Peyer's patch (tissue), 4 donors: ENCODE measurements around the gene MTMR6. TPM values are rescaled to one million over a fixed set of nuclear protein-coding genes. Genes with fewer than 3 reads are reported as not detected.
A peak's percentile ranks its signal among the peaks of the same experiment; 100 is the strongest.

Experiments
- DNase-seq, 3 donors: peaks; one replicate each; pipeline ENCODE4 v3.0.0-alpha.2; 2017 to 2019
- H3K27ac ChIP-seq, 4 donors: fragments of 200-600 bp; sonication (generic); one replicate each; pipeline ENCODE4 v1.5.1; 2016 to 2019
- H3K27me3 ChIP-seq, 2 donors: fragments of 200-600 bp; sonication (generic); one replicate each; pipeline ENCODE4 v1.5.1; 2019
- H3K36me3 ChIP-seq, 3 donors: fragments of 200-600 bp; sonication (generic); one replicate each; pipeline ENCODE4 v1.5.1; 2016 to 2019
- H3K4me1 ChIP-seq, 4 donors: fragments of 200-600 bp; sonication (generic); one replicate each; pipeline ENCODE4 v1.5.1; 2016 to 2019
- H3K4me3 ChIP-seq, 4 donors: fragments of 200-600 bp; sonication (generic); 1 replicate in 3 of 4; 2 replicates in 1 of 4; pipeline ENCODE4 v1.5.1; 2016 to 2019; ENCODE audit warnings: mild to moderate bottlenecking in 1 of 4
- H3K9me3 ChIP-seq, 4 donors: fragments of 200-600 bp; sonication (generic); one replicate each; pipeline ENCODE4 v1.5.1; 2016 to 2019; ENCODE audit warnings: mild to moderate bottlenecking in 1 of 4
- POLR2A ChIP-seq, 2 donors: fragments of 450-650 bp; IDR thresholded peaks; one replicate each; pipeline ENCODE4 v1.5.1; 2017; ENCODE audit warnings: antibody characterized with exemption in 2 of 2, mild to moderate bottlenecking in 2 of 2, moderate library complexity in 2 of 2
- total RNA-seq, 4 donors: library from RNA; depleted of rRNA; stranded (reverse); fragments of >200 nt; gene quantifications; one replicate each; pipeline ENCODE4 v1.1.0, GENCODE V29; 2016
- TF ChIP-seq, protein P1 (sequence below), 6 experiments: fragments of 450-650 bp in 4 of 6; fragments of 200-600 bp in 2 of 6; sonication (generic) in 1 of 6; IDR thresholded peaks; one replicate each; pipeline ENCODE4 v1.5.1; 2017 to 2019; ENCODE audit warnings: antibody characterized with exemption in 6 of 6, mild to moderate bottlenecking in 3 of 6, moderate library complexity in 1 of 6

Gene MTMR6
- total RNA-seq, 4 donors from 2014 or later: 6.4 to 14.9 (median 10.6) TPM

DNA sequence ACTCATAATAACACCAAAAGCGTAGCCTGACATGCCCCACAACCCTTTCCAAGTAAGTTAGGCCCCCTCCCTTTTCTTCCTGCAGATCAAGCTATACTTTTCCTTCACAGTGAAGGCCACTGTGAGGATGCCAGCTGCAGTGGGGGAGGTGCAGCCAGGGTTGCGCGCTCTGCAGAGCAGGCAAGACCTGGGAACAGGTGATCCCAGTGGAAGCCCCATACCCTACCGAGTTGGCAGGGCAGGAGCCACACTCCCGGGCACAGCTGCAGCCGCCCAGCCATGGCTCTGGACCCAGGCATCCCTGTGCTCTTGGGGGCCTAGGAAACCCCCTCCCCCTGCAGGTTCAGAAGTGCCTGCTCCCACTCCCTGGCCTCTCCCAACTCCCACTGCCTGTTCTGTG, 18.7 kb downstream of the MTMR6 start:
- Histone ChIP-seq H3K9me3 (no peaks in the 10 kb centered on the region), H3K27ac (no peak overlapping the region), H3K27me3 (no peaks in the 10 kb centered on the region), H3K4me3 (no peak overlapping the region), H3K4me1 (no peaks in the 10 kb centered on the region), H3K36me3 (peaks cover 0 to 48% (median 0%) of the 10 kb centered on the region in 3 donors)
- DNase-seq: no peak
- TF ChIP-seq, protein P1, sequence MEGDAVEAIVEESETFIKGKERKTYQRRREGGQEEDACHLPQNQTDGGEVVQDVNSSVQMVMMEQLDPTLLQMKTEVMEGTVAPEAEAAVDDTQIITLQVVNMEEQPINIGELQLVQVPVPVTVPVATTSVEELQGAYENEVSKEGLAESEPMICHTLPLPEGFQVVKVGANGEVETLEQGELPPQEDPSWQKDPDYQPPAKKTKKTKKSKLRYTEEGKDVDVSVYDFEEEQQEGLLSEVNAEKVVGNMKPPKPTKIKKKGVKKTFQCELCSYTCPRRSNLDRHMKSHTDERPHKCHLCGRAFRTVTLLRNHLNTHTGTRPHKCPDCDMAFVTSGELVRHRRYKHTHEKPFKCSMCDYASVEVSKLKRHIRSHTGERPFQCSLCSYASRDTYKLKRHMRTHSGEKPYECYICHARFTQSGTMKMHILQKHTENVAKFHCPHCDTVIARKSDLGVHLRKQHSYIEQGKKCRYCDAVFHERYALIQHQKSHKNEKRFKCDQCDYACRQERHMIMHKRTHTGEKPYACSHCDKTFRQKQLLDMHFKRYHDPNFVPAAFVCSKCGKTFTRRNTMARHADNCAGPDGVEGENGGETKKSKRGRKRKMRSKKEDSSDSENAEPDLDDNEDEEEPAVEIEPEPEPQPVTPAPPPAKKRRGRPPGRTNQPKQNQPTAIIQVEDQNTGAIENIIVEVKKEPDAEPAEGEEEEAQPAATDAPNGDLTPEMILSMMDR (IDR thresholded peaks at IDR 0.05): no peak
- TF ChIP-seq POLR2A (IDR thresholded peaks at IDR 0.05): no peak

DNA sequence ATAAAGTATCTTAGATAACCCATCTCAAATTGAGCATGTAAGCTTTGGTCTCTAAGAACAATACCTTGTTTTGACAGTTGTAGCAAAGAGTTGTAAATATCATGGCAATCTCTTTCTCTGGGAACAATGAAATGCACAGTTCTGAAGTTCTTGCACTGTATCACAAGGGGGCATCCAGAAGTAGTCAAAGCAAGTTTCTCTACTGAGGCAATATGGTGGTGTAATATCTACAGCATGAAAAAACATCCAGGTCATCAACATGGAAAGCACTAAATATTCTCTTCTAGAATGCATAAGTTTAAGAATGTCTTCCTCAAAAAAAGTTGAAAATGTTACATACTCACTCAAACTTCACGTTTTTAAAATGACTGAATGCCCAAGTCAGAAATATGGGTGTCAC, 19.6 kb downstream of the MTMR6 start:
- no peaks in the 10 kb centered on the region for H3K27me3 ChIP-seq
- peaks cover 0 to 48% (median 0%) of the 10 kb centered on the region in 3 donors for H3K36me3 ChIP-seq
- H3K4me1 ChIP-seq: no peaks in the 10 kb centered on the region
- DNase-seq: no peak
- H3K27ac ChIP-seq: no peak overlapping the region
- no peak overlapping the region for H3K4me3 ChIP-seq
- no peak for TF ChIP-seq POLR2A (IDR thresholded peaks at IDR 0.05)
- TF ChIP-seq, protein P1 (IDR thresholded peaks at IDR 0.05): peak in 3 of 6 experiments; percentile 4 to 15 (median 9)
- no peaks in the 10 kb centered on the region for H3K9me3 ChIP-seq

DNA sequence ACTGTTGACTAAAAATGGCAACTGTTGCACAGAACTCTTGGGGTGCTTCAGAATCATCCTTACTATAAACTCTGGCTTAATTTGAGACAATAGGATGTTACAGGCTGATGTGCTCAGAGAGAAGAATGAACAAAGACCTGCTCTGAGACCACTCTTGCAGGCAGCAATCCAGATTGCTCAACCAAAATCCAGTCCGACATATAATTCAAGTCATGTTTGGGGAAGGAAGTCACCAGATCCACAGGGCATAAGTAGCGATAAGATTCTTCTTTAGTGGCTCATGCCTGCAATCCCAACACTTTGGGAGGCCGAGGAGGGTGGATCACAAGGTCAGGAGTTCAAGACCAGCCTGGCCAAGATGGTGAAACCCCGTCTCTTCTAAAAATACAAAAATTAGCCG, 20.6 kb downstream of the MTMR6 start:
- Histone ChIP-seq H3K9me3 (no peaks in the 10 kb centered on the region), H3K27ac (no peak overlapping the region), H3K36me3 (peaks cover 0 to 53% (median 0%) of the 10 kb centered on the region in 3 donors), H3K27me3 (no peaks in the 10 kb centered on the region), H3K4me3 (no peak overlapping the region), H3K4me1 (no peaks in the 10 kb centered on the region)
- DNase-seq: no peak
- TF ChIP-seq, protein P1 (IDR thresholded peaks at IDR 0.05): no peak
- no peak for TF ChIP-seq POLR2A (IDR thresholded peaks at IDR 0.05)

DNA sequence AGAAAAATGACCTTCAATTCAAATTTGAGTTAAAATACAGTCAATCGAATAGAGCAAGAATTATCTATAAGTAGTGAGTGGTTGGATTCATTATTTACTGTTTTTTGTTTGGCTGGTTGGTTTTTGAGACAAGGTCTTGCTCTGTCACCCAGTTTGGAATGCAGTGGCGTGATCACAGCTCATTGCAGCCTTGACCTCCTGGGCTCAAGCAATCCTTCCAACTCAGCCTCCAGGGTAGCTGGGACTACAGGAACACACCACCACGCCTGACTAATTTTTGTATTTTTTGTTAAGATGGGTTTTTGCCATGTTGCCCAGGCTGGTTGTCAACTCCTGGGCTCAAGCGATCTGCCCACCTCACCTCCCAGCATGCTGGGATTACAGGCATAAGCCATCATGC, 25.0 kb downstream of the MTMR6 start:
- TF ChIP-seq, protein P1 (IDR thresholded peaks at IDR 0.05): no peak
- TF ChIP-seq POLR2A (IDR thresholded peaks at IDR 0.05): no peak
- Histone ChIP-seq H3K9me3 (no peaks in the 10 kb centered on the region), H3K4me3 (no peak overlapping the region), H3K36me3 (peaks cover 0 to 80% (median 0%) of the 10 kb centered on the region in 3 donors), H3K27ac (no peak overlapping the region), H3K27me3 (no peaks in the 10 kb centered on the region), H3K4me1 (no peaks in the 10 kb centered on the region)
- no peak for DNase-seq

DNA sequence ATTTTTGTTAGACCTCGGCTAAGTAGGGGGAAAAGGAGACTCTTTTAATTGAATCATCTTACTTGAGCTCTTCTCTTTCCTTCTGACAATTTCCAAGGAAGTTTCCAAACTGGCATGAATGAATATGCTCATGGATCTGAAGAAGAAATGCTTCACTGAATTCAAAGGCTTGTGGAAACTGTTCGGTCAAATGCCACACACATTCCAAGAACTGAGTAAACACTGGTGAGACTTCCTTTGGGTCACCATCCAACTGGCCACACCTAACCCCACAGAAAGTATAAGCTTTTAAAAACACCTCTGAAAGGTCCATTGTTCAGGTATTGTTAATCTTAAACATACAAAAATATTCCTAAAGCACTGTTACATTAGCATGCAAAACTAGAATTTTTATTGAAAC, 33.6 kb downstream of the MTMR6 start:
- Histone ChIP-seq H3K36me3 (peaks cover 0 to 74% (median 0%) of the 10 kb centered on the region in 3 donors), H3K27ac (no peak overlapping the region), H3K9me3 (no peaks in the 10 kb centered on the region), H3K4me1 (no peaks in the 10 kb centered on the region), H3K27me3 (no peaks in the 10 kb centered on the region), H3K4me3 (no peak overlapping the region)
- no peak for TF ChIP-seq POLR2A (IDR thresholded peaks at IDR 0.05)
- TF ChIP-seq, protein P1 (IDR thresholded peaks at IDR 0.05): no peak
- no peak for DNase-seq

DNA sequence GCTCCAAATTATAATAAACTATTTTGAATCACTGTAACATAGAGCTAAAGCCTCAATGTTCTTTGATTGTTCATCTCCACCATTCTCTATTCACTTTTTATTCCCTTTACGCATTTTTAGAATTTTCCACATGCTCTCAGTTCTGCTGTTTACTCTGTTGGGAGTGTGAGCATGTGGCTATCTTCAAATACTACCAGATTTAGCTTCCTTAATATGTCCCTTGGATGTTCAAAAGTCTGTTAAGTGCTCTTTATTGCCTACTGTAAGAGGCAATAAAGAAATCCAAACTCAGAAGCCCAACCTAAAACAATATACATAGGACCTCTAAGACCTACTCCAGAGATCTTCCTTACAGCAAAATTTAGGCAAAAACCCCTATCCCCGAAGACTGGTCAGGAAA, 34.5 kb downstream of the MTMR6 start:
- H3K9me3 ChIP-seq: no peaks in the 10 kb centered on the region
- no peak for TF ChIP-seq POLR2A (IDR thresholded peaks at IDR 0.05)
- TF ChIP-seq, protein P1 (IDR thresholded peaks at IDR 0.05): no peak
- no peak overlapping the region for H3K27ac ChIP-seq
- H3K4me1 ChIP-seq: no peaks in the 10 kb centered on the region
- peaks cover 0 to 69% (median 0%) of the 10 kb centered on the region in 3 donors for H3K36me3 ChIP-seq
- H3K4me3 ChIP-seq: no peak overlapping the region
- DNase-seq: no peak
- no peaks in the 10 kb centered on the region for H3K27me3 ChIP-seq
